Right atrium auricular region (tissue), 2 donors: Measurements from ENCODE around the gene PYGO2. TPM values are rescaled to one million over a fixed set of nuclear protein-coding genes. Genes with fewer than 3 reads are reported as not detected.

Source experiments
- DNase-seq: peaks from one replicate; pipeline ENCODE4 v3.0.0-alpha.2; 2019; ENCODE audit warnings: low spot score
- H3K27ac ChIP-seq, 2 donors: fragments of 200-600 bp; sonication (generic); 1 replicate in 1 of 2; 2 replicates in 1 of 2; pipeline ENCODE4 v1.5.1; 2016 to 2019
- H3K27me3 ChIP-seq, 2 donors: fragments of 200-600 bp; sonication (generic); one replicate each; pipeline versions ENCODE4 v1.5.1 to v1.6.0; 2017 to 2019
- H3K36me3 ChIP-seq: fragments of 200-600 bp; sonication (generic); one replicate; pipeline ENCODE4 v1.5.1; 2016
- H3K4me1 ChIP-seq, 2 donors: fragments of 200-600 bp; sonication (generic); one replicate each; pipeline versions ENCODE4 v1.5.1 to v1.6.0; 2017 to 2019
- H3K4me3 ChIP-seq, 2 donors: fragments of 200-600 bp; sonication (generic); 1 replicate in 1 of 2; 2 replicates in 1 of 2; pipeline ENCODE4 v1.5.1; 2017 to 2019; ENCODE audit warnings: mild to moderate bottlenecking in 1 of 2, moderate library complexity in 1 of 2
- H3K9me3 ChIP-seq, 2 donors: fragments of 200-600 bp; sonication (generic); one replicate each; pipeline ENCODE4 v1.5.1; 2019
- CTCF ChIP-seq, 2 donors: fragments of 200-600 bp; sonication (generic); IDR thresholded peaks; one replicate each; pipeline ENCODE4 v1.5.1; 2019; ENCODE audit warnings: antibody characterized with exemption in 2 of 2
- total RNA-seq, 2 donors: library from RNA; depleted of rRNA; stranded (reverse); fragments of >200 nt; gene quantifications; one replicate each; pipeline ENCODE4 v1.1.0, GENCODE V29; 2016

PYGO2 gene
- total RNA-seq, 2 donors from 2014 or later, result 13.9 to 18.4 TPM

GRCh38 chr1:154955718-154956543 is 5.7 kb downstream of the PYGO2 start, which contains the start of gene PBXIP1:
PBXIP1 (minus strand) TSS chr1:154956099; CDS start chr1:154953721, 2,378 bp downstream.
- H3K4me3 ChIP-seq, result peak within 1 kb of the TSS; percentile 52 to 60
- H3K27me3 ChIP-seq, result no peaks in the 10 kb centered on the region
- DNase-seq, result peak; percentile 89
- H3K36me3 ChIP-seq, result peaks cover 21% of the 10 kb centered on the region
- H3K27ac ChIP-seq, result peak within 1 kb of the TSS; percentile 73 to 84
- peak in 1 of 2 donors; percentile 8 for TF ChIP-seq CTCF (IDR thresholded peaks at IDR 0.05)
- peaks cover 0 to 55% of the 10 kb centered on the region in 2 donors for H3K4me1 ChIP-seq
- H3K9me3 ChIP-seq, result no peaks in the 10 kb centered on the region

GRCh38 chr1:154955039-154955717 is 6.4 kb downstream of the PYGO2 start:
- no peak for TF ChIP-seq CTCF (IDR thresholded peaks at IDR 0.05)
- Histone ChIP-seq H3K4me1 (peaks cover 0 to 47% of the 10 kb centered on the region in 2 donors), H3K36me3 (peaks cover 22% of the 10 kb centered on the region), H3K4me3 (peak overlapping the region; percentile 52 to 60), H3K27ac (peak overlapping the region; percentile 73 to 84), H3K9me3 (no peaks in the 10 kb centered on the region), H3K27me3 (no peaks in the 10 kb centered on the region)
- no peak for DNase-seq

- no peak overlapping the region for H3K27ac ChIP-seq
- peaks cover 21% of the 10 kb centered on the region for H3K36me3 ChIP-seq
- peaks cover 0 to 47% of the 10 kb centered on the region in 2 donors for H3K4me1 ChIP-seq
- H3K27me3 ChIP-seq, result no peaks in the 10 kb centered on the region
- H3K4me3 ChIP-seq, result no peak overlapping the region
- no peak for TF ChIP-seq CTCF (IDR thresholded peaks at IDR 0.05)
- DNase-seq, result no peak
- no peaks in the 10 kb centered on the region for H3K9me3 ChIP-seq
Measured at GRCh38 chr1:154954541-154954940, 7.0 kb downstream of the PYGO2 start.

- no peak overlapping the region for H3K4me3 ChIP-seq
- H3K27ac ChIP-seq, result no peak overlapping the region
- H3K36me3 ChIP-seq, result peaks cover 12% of the 10 kb centered on the region
- TF ChIP-seq CTCF (IDR thresholded peaks at IDR 0.05), result no peak
- H3K9me3 ChIP-seq, result no peaks in the 10 kb centered on the region
- no peak for DNase-seq
- H3K27me3 ChIP-seq, result no peaks in the 10 kb centered on the region
- H3K4me1 ChIP-seq, result peaks cover 0 to 47% of the 10 kb centered on the region in 2 donors
Measured at GRCh38 chr1:154953611-154954038, 8.0 kb downstream of the PYGO2 start.

GRCh38 chr1:154952664-154953063 is 8.9 kb downstream of the PYGO2 start:
- no peak for DNase-seq
- no peak overlapping the region for H3K27ac ChIP-seq
- TF ChIP-seq CTCF (IDR thresholded peaks at IDR 0.05), result no peak
- peaks cover 13% of the 10 kb centered on the region for H3K36me3 ChIP-seq
- H3K4me3 ChIP-seq, result no peak overlapping the region
- H3K27me3 ChIP-seq, result no peaks in the 10 kb centered on the region
- H3K4me1 ChIP-seq, result peaks cover 0 to 47% of the 10 kb centered on the region in 2 donors
- H3K9me3 ChIP-seq, result no peaks in the 10 kb centered on the region
